ENCODE results near the gene ZNF608.

Gene ZNF608

DNA sequence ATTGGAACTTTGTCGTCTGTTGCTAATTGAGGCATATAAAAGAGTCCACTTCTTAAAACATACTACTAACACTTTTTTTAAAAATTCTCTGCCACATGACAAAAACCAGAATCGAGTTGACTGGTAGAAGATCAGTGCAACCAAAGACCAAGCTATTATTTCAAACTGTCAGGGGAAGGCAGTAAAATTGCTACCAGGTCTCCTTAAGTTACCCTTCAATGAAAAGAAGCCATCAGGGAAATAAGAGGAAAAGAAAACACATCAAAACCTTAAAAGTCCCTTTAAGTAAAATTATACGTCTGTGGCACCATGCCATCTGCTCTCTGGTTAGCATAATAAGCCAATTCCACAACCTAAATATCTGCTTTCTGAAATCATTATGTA, 9.6 kb downstream of the ZNF608 start:
- DNase-seq (ENCODE audit: low spot score) = no peak

- DNase-seq (ENCODE audit: low spot score) = no peak
Observed at GRCh38 chr5:124736082-124736804, 10.2 kb downstream of the ZNF608 start.

DNA sequence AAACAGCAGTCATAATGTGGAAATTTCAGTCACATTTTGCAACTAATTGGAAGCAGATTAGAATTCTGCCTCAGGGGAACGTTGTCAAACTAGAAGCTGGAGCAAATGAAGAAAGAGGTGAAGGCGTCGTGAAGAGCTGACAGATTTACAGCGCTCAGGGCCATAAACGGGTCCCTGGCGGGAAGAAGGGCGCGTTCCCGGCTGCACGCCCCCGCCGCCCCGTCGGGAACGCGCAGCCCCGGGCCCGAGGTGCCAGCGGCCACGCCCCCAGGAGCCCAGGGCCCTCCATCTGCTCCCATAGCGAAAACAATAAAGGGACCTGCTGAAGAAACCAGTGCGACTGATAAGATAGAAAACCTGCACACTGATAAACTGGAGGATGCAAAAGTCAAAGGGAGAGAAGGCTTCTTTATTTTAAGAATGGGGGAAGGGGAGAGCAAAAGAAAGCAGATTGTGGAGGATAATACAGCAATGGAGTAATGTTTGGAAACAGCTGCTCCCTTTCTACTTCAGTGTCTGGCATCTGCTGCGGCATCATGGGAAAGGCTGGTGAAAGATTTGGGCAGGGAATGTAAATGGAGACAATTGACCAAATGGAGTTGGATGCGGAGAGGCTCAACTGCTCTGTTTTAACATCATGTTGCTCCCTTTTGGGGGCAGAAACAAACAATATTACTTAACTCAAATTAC, 11.1 kb downstream of the ZNF608 start:
- DNase-seq (ENCODE audit: low spot score) = no peak

- DNase-seq (ENCODE audit: low spot score) = no peak
Observed at GRCh38 chr5:124734574-124735168, 11.8 kb downstream of the ZNF608 start.

GRCh38 chr5:124733329-124733650, 13.1 kb downstream of the ZNF608 start:
- no peak for DNase-seq (ENCODE audit: low spot score)

DNA sequence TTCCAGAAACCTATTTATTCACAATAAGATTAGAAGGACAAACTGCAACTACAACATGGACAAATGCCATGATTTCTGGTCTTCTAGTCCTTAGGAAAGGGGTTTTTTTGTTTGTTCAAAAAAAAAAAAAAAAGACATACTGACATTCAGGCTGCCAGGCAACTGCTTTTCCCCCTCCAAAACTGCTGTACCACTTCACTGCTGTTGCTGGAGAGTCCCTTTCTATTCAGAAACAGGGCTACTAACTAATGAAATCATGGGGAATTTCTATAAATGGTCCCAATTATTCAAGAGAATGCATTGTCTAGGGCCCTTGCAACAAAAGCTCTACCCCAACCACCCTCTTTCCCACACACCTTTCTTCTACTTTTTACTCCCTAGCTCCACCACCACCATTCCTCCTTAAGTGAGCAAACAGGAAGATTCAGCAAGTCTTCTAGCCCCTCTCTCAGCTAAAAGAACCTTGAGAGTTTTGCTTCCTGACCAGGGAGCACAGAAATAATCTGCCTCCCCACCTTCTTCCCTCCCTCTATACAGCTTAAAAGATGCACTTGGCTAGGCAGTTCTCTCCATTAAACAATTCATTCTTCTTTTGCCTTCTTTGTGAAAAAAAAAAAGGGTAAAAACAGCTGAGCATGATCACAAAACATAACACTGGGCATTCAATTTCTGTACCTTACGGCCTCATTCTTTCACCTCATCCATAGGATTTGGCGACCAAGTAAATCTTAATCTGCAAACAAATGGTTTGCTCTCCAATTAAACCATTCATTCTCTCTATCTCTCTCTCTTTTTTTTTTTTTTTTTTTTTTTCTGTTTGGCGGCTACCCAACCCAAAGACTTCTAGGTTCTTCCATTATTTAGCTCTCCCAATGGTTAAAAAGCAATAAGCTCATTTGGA, 13.8 kb downstream of the ZNF608 start:
- DNase-seq (ENCODE audit: low spot score) = no peak

GRCh38 chr5:124730381-124730780, 16.1 kb downstream of the ZNF608 start:
- DNase-seq (ENCODE audit: low spot score) = no peak

- DNase-seq (ENCODE audit: low spot score) = no peak
Observed at GRCh38 chr5:124729720-124730359, 16.6 kb downstream of the ZNF608 start.

DNA sequence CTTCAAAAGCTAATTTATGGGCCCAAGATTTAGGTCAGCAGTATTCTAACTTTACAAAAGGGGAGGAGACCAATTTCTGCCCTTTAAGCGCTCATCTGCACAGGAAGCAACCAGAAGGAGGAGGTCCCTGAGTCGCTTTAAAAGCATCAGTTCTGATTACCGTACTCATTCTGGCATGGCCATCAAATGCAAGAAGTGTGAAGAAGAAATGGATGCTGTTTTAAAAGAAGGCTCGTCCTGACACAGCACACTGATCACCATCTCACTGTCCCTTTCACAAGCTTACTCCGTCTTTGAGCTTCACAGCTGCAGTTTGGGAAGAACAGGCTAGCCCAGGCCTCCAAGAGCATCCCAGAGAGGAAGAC, 17.5 kb downstream of the ZNF608 start:
- no peak for DNase-seq (ENCODE audit: low spot score)

- no peak for DNase-seq (ENCODE audit: low spot score)
Observed at GRCh38 chr5:124728331-124728967, 18.0 kb downstream of the ZNF608 start.

- DNase-seq (ENCODE audit: low spot score) = no peak
Observed at GRCh38 chr5:124726631-124727362, 19.6 kb downstream of the ZNF608 start.

DNA sequence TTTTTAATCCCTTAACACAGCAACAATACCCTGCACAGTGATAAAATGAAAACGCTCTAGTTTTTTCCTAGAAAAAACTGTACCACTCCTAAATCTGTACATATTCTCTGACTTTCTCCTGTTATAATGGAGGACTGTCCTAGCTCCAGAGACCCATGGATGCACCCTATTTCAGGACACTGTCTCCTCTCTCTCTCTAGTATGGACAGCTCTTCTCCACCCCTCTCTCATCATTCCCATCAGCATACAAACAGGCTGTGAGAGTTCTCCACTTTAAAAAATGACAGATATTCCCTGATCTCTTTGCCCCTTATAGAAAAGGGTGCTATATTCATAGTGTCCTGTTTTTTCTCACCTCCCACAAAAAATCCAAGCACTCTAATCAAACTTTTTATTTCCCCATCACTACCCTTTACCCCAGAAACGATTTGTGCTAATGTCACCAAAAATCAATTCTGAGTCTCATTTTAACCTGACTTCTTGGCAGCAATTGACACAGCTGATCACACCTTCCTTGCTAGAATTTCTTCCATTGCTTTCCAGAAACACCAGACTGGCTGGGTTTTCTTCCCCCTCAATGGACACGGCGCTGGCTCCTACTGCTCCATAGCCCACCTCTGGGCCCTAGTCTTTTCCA, 20.7 kb downstream of the ZNF608 start:
- no peak for DNase-seq (ENCODE audit: low spot score)

- no peak for DNase-seq (ENCODE audit: low spot score)
Observed at GRCh38 chr5:124725040-124725434, 21.4 kb downstream of the ZNF608 start.

GRCh38 chr5:124724357-124725039, 21.9 kb downstream of the ZNF608 start:
- no peak for DNase-seq (ENCODE audit: low spot score)

GRCh38 chr5:124721229-124721735, 25.2 kb downstream of the ZNF608 start:
- no peak for DNase-seq (ENCODE audit: low spot score)

DNA sequence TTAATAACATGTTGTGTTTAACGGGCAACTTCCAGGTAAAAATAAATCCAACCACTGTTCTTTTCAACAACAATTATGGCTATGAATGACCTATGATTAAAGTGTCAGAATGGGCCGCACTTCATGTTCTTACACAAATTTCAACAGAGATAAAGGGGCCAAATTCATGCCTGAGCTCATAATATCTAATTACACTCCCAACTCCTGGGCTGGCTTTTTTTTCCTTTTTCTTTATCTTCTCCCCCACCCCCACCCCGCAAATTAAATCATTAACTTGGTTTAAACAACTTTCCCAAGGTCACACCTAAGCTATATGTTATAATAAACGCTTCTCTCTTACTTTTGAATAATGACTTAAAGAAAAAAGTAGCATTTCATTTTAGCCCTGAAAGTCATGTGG, 25.8 kb downstream of the ZNF608 start:
- no peak for DNase-seq (ENCODE audit: low spot score)

DNA sequence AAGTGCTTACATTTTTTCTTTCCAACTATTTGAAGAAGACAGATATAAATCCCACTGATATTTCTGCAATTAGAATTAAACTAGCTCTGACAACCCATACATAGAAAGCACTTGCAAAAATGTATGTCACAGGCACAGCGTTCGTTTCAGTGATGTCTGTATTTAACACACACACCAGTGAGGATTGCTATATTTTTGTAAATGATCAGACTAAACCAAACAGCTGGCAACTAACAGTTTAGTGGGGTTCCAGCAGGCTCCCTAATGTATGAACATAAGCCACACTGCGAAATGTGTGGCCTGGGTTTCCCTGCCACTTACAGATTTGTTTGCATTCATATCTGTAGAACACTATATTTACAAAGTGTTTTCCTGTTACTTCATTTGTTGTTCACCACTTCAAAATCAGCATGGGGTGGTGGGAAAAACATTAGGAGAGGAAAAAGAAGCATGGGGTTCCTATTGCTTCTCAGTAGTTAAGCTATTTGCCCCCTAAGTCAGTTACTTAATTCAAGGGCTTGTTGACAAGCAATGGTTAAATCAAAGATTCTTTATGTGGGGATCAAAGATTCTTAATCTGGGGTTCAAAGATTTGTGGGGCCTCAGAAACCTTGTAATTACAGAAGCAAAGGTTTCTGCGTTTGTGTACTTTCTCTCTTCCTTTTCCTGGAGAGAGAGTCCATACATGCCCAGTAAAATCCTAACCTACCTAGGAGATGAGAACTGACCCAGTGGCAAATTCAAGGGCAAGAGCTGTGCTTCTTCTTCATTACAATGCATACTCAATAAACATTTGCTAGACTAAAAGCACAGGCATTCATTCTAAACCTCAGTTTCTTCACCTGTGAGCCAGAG, 27.1 kb downstream of the ZNF608 start:
- no peak for DNase-seq (ENCODE audit: low spot score)

DNA sequence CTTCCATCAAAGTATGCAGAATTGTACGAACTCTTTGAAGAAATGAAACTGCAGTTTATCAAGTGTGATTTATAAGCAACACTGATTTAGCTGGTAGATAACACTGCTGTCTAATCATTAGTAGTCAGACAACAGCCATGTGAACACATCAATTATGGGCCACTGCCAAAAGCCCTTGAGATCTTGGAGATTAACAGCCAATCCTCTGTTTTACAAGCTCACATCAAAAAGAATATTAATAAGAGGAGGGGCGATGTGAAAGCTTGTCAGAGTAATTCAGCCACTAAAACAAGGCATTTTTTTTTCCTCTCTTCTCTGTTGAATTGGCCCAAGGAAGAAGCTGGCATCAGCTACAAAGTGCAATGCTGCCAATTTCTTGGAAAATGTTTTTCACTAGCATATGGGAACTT, 28.1 kb downstream of the ZNF608 start:
- no peak for DNase-seq (ENCODE audit: low spot score)

- DNase-seq (ENCODE audit: low spot score) = no peak
Observed at GRCh38 chr5:124716169-124716568, 30.3 kb downstream of the ZNF608 start.
